HG02970 (cell line): ENCODE results near the gene MCAT.

Experiments used
- ATAC-seq: cut with Tn5 transposase; IDR thresholded peaks from one replicate; pipeline ENCODE4 v1.9.1; 2021; ENCODE audit warnings: mild to moderate bottlenecking, moderate library complexity, moderate number of reproducible peaks; ENCODE audit not compliant: unreplicated experiment, low FRiP score

Gene MCAT

DNA sequence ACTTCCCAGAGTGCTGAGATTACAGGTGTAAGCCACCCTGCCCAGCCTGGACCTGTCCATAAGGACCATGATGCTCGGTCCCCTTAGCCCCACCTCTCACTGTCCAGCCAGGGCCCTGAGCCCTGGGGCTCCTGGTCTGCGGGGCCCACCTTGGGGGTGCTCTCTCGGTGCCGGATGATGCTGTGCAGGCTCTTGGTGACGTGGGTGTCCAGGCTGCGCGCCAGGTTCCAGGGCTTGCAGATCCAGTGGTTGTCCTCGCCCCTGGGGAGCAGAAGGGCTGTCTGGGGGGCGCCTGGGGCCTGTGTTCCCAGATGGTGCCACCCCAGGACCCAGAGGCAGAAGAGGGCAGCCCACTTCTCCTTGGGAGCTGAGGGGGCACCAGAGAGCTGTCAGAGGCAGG is 30.4 kb upstream of the MCAT start:
- no peak for ATAC-seq

DNA sequence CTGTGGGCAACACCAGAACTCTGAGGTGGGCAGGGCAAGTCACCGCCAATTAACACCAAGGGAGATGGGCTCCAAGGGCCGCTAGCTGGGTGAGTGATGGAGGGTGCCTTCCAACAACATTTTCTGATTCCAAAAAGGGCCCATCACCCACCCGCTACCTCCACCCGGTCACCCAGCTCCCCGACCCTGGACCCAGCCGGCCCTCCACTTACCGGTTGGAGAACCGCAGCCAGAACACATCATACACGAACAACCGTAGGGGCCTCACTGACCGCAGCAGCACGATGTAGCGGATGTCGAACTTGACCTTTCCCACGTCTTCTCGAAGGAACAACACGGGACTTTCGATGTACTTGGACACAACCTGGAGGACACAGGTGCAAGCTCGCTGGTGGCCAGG is 29.0 kb upstream of the MCAT start:
- no peak for ATAC-seq

- no peak for ATAC-seq
Observed at GRCh38 chr22:43171607-43172006, 28.4 kb upstream of the MCAT start.

GRCh38 chr22:43171019-43171491 is 27.9 kb upstream of the MCAT start:
- ATAC-seq = no peak

DNA sequence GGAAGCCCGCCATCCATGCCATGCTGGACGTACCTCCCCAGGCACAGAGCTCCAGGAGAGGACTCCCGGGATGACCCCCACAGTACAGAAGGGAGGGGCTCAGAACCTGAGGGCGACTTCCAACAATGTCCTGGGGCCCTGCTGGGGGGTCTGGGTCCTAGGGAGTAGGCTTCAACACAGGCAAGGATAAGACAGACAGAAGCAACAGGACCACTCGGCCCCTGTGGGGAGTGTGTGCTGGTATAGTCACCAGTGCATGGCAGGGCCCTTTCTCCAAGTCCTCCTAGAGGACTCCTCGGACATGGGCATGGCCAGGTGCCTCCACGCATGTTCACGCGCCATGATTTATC is 26.9 kb upstream of the MCAT start:
- ATAC-seq = no peak

- ATAC-seq = no peak
Observed at GRCh38 chr22:43169310-43170130, 26.3 kb upstream of the MCAT start.

- no peak for ATAC-seq
Observed at GRCh38 chr22:43168471-43169309, 25.5 kb upstream of the MCAT start.

DNA sequence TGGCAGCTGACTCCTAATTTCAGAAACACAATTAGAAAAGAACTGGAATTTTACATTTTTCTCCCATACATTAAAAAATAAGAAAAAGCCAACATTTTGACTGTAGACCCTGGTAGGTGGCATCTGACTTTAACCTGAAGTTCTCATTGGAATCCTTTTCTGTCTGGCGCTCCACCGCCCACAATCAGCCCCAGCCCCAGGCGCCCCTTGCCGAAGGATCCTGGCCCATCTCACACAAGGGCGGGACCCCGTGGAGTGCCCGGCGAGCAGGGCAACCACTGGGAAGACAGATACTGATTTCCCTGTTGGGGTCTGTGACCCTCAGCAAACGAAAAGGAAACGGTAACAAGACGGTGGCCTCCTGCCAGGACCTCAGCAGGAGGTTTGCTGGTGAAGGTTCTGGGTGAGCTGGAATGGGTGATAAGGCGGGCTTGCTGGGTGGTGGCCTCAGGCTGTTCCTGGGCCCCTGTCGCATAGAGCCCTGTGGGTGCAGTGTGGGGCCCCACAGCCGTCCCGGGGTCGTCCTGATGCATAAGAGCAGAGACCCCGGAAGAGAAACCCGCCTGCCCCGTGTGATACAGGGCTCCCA is 23.9 kb upstream of the MCAT start:
- ATAC-seq = no peak

GRCh38 chr22:43166132-43166930 is 23.1 kb upstream of the MCAT start:
- no peak for ATAC-seq

DNA sequence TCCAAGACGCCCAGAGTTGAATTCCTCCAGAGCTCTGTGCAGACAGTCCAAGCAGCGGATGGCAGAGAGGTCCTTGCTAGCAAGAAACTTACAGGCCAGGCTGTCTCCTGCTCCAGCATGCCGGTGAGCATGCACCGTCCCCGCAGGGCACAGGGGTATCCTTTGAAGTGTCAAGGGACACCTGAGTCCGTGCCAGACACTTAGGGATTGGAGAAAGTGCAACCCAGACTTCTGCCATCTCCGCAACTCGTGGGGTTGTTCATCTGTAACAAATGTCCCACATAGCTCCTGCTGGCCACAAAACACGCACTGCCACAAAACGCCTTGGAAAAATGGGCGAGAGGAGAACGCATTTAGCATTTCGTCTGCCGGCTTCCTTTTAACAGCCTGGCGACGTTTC is 21.4 kb upstream of the MCAT start:
- ATAC-seq = no peak

DNA sequence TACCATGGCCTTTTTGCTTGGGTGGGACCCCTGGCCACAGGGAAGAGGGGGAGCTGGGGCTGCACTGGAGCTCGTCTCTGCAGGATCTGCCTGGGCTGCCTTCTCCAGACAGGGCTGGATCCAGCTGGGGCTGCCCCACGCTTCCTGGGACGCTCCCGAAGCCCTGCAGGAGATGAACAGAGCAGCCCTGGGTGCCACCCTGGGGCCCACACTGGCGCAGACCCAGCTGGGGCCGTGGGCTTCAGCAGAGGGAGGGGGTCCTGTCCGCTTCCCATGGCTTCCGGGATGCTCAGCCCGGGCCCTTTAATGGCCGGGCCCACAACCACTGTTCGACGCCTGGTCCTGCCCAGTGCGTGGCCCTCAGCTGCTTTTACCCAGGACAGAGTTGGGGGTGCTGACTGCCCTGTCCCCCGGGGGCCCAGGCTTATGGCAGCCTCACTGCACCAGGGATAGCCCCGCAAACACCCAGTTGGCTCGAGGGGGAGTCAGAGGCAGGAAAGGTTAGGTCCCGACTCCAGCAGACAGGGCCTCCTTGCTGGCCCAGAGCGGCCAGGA is 20.1 kb upstream of the MCAT start:
- no peak for ATAC-seq

- no peak for ATAC-seq
Observed at GRCh38 chr22:43162412-43163150, 19.4 kb upstream of the MCAT start.

- ATAC-seq = no peak
Observed at GRCh38 chr22:43160497-43161126, 17.4 kb upstream of the MCAT start.

DNA sequence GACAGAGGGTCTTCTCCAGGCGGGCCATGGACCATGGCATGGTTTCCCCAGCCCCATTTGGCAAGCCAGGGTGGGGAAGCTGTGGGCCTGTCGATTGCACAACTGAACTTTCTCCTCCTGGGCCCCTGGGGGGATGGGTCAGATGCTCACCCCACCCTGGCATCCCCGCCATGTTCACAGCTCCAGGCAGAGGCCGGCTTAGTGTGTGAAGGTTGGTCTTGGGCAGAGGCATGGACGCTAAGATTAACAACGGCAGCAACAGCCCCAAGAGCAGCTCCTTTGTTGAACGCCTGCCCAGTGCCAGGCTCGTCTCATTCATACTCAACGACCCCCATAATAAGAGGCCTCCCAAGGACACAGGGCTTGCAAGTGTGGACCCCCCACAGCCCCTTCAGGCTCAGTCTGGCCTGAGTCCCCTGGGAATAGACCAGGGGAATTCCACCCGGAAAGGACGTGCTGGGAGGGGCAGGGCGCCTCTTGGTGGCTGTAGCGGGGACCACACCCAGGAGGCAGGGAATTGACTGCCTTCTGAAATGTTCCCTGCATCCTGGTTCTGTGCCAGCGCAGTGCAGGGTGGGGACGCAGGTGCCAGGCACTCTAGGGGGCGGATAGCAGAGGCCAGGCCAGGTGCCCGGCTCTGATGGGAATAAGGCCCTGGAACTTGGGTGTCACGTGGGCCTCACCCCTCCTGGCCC is 16.4 kb upstream of the MCAT start:
- ATAC-seq = no peak

GRCh38 chr22:43158778-43159483 is 15.7 kb upstream of the MCAT start:
- no peak for ATAC-seq

DNA sequence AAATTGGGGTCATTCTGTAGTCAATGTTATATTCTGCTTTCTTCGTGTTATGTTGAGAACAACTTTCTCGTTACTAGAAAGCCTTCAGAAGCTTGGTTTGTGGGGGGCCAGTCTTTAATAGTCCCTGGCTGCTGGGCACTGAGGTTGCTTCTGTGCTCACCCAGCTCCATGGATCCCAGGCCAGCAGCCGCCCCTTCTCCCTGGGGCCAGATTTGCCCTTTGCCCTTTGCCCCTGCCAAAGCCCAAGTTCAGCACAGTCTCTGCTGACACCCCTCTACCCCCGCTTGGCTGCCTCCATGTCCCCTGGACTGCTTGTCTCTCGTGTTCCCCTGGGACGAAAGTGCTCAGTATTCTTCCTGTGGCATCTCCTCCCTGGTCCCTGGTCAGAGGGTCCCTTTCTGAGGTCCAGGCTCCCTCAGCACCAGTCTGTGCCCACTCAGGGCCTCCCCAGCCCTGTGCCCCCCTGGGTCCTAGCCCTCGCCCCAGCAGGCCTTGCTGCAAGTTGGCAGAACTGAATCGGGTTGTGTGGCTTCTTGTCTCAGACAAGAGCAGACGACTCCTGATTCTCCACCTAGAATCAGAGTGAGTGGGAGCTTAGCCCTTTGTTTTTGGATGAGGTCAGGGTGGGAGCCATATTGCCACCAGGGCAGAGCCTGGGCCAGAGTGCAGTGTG is 14.8 kb upstream of the MCAT start:
- no peak for ATAC-seq

- ATAC-seq = no peak
Observed at GRCh38 chr22:43156413-43156812, 13.2 kb upstream of the MCAT start.
